Measurements from ENCODE around the gene ITSN2.

DNA sequence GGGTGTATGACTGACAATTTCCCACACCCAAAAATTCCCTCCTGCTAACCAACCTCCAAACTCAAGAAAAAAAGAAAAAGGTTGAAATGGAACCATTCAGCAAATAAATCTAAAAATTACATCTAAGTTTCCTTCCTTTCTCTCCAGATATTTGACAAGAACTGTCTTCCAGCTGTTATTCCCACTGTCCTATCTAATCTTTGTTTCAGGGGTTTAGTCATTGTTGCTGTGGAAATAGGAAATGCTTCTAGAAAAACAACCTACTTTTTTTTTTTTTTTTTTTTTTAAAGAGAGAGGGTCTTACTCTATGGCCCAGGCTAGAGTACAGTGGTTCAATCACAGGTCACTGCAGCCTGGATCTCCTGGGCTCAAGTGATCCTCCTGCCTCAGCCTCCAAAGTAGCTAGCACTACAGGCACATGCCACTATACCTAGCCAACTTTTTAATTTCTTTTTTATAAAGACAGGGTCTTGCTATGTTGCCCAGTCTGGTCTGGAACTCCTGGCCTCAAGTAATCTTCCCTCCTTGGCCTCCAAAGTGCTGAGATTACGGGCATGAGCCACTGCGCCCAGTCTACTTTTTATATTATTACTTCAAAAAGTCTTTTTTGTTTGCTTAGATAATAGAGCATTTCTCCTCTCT, 88.1 kb downstream of the ITSN2 start:
- TF ChIP-seq EZH2phosphoT487 (IDR thresholded peaks at IDR 0.05; ENCODE audit: borderline replicate concordance): no peak
- TF ChIP-seq TCF7L2 (IDR thresholded peaks at IDR 0.05; ENCODE audit: borderline replicate concordance, extremely low read depth, insufficient read depth, insufficient read length): no peak
- no peak for TF ChIP-seq POLR2A (IDR thresholded peaks at IDR 0.05; ENCODE audit: borderline replicate concordance, extremely low read depth, insufficient read depth, insufficient read length)
- TF ChIP-seq, protein P1, sequence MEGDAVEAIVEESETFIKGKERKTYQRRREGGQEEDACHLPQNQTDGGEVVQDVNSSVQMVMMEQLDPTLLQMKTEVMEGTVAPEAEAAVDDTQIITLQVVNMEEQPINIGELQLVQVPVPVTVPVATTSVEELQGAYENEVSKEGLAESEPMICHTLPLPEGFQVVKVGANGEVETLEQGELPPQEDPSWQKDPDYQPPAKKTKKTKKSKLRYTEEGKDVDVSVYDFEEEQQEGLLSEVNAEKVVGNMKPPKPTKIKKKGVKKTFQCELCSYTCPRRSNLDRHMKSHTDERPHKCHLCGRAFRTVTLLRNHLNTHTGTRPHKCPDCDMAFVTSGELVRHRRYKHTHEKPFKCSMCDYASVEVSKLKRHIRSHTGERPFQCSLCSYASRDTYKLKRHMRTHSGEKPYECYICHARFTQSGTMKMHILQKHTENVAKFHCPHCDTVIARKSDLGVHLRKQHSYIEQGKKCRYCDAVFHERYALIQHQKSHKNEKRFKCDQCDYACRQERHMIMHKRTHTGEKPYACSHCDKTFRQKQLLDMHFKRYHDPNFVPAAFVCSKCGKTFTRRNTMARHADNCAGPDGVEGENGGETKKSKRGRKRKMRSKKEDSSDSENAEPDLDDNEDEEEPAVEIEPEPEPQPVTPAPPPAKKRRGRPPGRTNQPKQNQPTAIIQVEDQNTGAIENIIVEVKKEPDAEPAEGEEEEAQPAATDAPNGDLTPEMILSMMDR (IDR thresholded peaks at IDR 0.05 in 2 of 3, conservative IDR thresholded peaks at IDR 0.05 in 1 of 3; ENCODE audit: borderline replicate concordance in 1 of 3, insufficient read depth in 1 of 3, low read depth in 2 of 3, low read length in 2 of 3): no peak
- no peak for TF ChIP-seq SP1 (IDR thresholded peaks at IDR 0.05; ENCODE audit: low read depth)
- no peak for TF ChIP-seq JUND (IDR thresholded peaks at IDR 0.05)
- TF ChIP-seq ZNF274 (IDR thresholded peaks at IDR 0.05; ENCODE audit: low read depth, low read length): no peak
- TF ChIP-seq SRF (IDR thresholded peaks at IDR 0.05; ENCODE audit: low read depth): no peak
- no peak for TF ChIP-seq POLR2AphosphoS5 (IDR thresholded peaks at IDR 0.05; ENCODE audit: low read depth, low read length)
- no peak for TF ChIP-seq YY1 (IDR thresholded peaks at IDR 0.05; ENCODE audit: extremely low read depth, insufficient replicate concordance, low read depth, low read length)
- TF ChIP-seq, protein P2, sequence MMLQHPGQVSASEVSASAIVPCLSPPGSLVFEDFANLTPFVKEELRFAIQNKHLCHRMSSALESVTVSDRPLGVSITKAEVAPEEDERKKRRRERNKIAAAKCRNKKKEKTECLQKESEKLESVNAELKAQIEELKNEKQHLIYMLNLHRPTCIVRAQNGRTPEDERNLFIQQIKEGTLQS (IDR thresholded peaks at IDR 0.05): no peak
- TF ChIP-seq EGR1 (IDR thresholded peaks at IDR 0.05; ENCODE audit: low read depth): no peak

Measured in HCT116 (cell line).